Measurements from ENCODE around the gene SAFB. TPM values are rescaled to one million over a fixed set of nuclear protein-coding genes. Genes with fewer than 3 reads are reported as not detected.
A peak's percentile ranks its signal among the peaks of the same experiment; 100 is the strongest.

SAFB gene
- total RNA-seq, 1 donor from 2014 or later = 67.4 TPM

GRCh38 chr19:5623397-5624017, 624 bp downstream of the SAFB start:
- intact Hi-C loops (cut with DNase I) = no loop called here
- DNase-seq (ENCODE audit: low spot score) = peak; percentile 75

GRCh38 chr19:5624018-5624663, 1.3 kb downstream of the SAFB start:
- intact Hi-C loops (cut with DNase I) = no loop called here

GRCh38 chr19:5624741-5625278, 1.9 kb downstream of the SAFB start:
- intact Hi-C loops (cut with DNase I) = no loop called here
- DNase-seq (ENCODE audit: low spot score) = no peak

More at GRCh38 chr19:5624018-5624663, 1.3 kb downstream of the SAFB start:
- no peak for DNase-seq (ENCODE audit: low spot score)

GRCh38 chr19:5625641-5626040, 2.8 kb downstream of the SAFB start:
- no peak for DNase-seq (ENCODE audit: low spot score)
- intact Hi-C loops (cut with DNase I) = no loop called here

GRCh38 chr19:5627395-5627904, 4.6 kb downstream of the SAFB start:
- peak; percentile 77 for DNase-seq (ENCODE audit: low spot score)
- intact Hi-C loops (cut with DNase I) = no loop called here

GRCh38 chr19:5628461-5628860, 5.6 kb downstream of the SAFB start:
- intact Hi-C loops (cut with DNase I) = no loop called here
- no peak for DNase-seq (ENCODE audit: low spot score)

- DNase-seq (ENCODE audit: low spot score) = no peak
- intact Hi-C loops (cut with DNase I) = no loop called here
Observed at GRCh38 chr19:5628919-5629481, 6.1 kb downstream of the SAFB start.

GRCh38 chr19:5631567-5632240, 8.8 kb downstream of the SAFB start:
- no peak for DNase-seq (ENCODE audit: low spot score)

GRCh38 chr19:5632241-5632612, 9.3 kb downstream of the SAFB start:
- intact Hi-C loops (cut with DNase I) = no loop called here
- no peak for DNase-seq (ENCODE audit: low spot score)

More at GRCh38 chr19:5631567-5632240, 8.8 kb downstream of the SAFB start:
- intact Hi-C loops (cut with DNase I) = no loop called here

GRCh38 chr19:5632657-5633056, 9.8 kb downstream of the SAFB start:
- DNase-seq (ENCODE audit: low spot score) = no peak
- intact Hi-C loops (cut with DNase I) = no loop called here

- intact Hi-C loops (cut with DNase I) = no loop called here
- DNase-seq (ENCODE audit: low spot score) = no peak
Observed at GRCh38 chr19:5635427-5635826, 12.5 kb downstream of the SAFB start.

- DNase-seq (ENCODE audit: low spot score) = no peak
- intact Hi-C loops (cut with DNase I) = no loop called here
Observed at GRCh38 chr19:5637971-5638370, 15.1 kb downstream of the SAFB start.

GRCh38 chr19:5641171-5641570, 18.3 kb downstream of the SAFB start:
- intact Hi-C loops (cut with DNase I) = no loop called here
- no peak for DNase-seq (ENCODE audit: low spot score)

- intact Hi-C loops (cut with DNase I) = no loop called here
- DNase-seq (ENCODE audit: low spot score) = no peak
Observed at GRCh38 chr19:5642204-5642603, 19.3 kb downstream of the SAFB start.

- intact Hi-C loops (cut with DNase I) = no loop called here
- no peak for DNase-seq (ENCODE audit: low spot score)
Observed at GRCh38 chr19:5643060-5643459, 20.2 kb downstream of the SAFB start.

GRCh38 chr19:5644037-5644436, 21.2 kb downstream of the SAFB start:
- no peak for DNase-seq (ENCODE audit: low spot score)
- intact Hi-C loops (cut with DNase I) = no loop called here

GRCh38 chr19:5645409-5645808, 22.5 kb downstream of the SAFB start:
- intact Hi-C loops (cut with DNase I) = no loop called here
- no peak for DNase-seq (ENCODE audit: low spot score)

GRCh38 chr19:5646703-5647102, 23.8 kb downstream of the SAFB start:
- intact Hi-C loops (cut with DNase I) = no loop called here
- DNase-seq (ENCODE audit: low spot score) = no peak

- intact Hi-C loops (cut with DNase I) = no loop called here
- DNase-seq (ENCODE audit: low spot score) = no peak
Observed at GRCh38 chr19:5648464-5648863, 25.6 kb downstream of the SAFB start.

GRCh38 chr19:5651361-5651760, 28.5 kb downstream of the SAFB start:
- intact Hi-C loops (cut with DNase I) = no loop called here
- DNase-seq (ENCODE audit: low spot score) = no peak
